SK-N-SH treated with all-trans-retinoic acid at 6 μM for 48 hours (cell line): ENCODE results near the gene TYK2.

Experiments
- ESRRG ChIP-seq: fragments of 250-450 bp; sonication (Bioruptor Pico); IDR thresholded peaks from 2 replicates; pipeline ENCODE4 v1.6.1; 2021; ENCODE audit warnings: mild to moderate bottlenecking
- ISL1 ChIP-seq: fragments of 250-450 bp; sonication (Bioruptor Pico); IDR thresholded peaks from 2 replicates; pipeline ENCODE4 v2.1.2; 2022; ENCODE audit warnings: mild to moderate bottlenecking, moderate library complexity
- TOX ChIP-seq: fragments of 250-450 bp; sonication (Bioruptor Pico); IDR thresholded peaks from 2 replicates; pipeline ENCODE4 v1.8.0; 2021; ENCODE audit warnings: mild to moderate bottlenecking, moderate library complexity, borderline replicate concordance
- ZNF8 ChIP-seq: fragments of 450-650 bp; formaldehyde crosslinking; IDR thresholded peaks from 2 replicates; pipeline ENCODE4 v1.5.0; 2020; ENCODE audit warnings: mild to moderate bottlenecking, moderate library complexity
- TF ChIP-seq, protein P1 (sequence below): fragments of 250-450 bp; sonication (Bioruptor Pico); IDR thresholded peaks from 2 replicates; pipeline ENCODE4 v1.5.1; 2020; ENCODE audit warnings: low read depth, mild to moderate bottlenecking, moderate library complexity

DNA sequence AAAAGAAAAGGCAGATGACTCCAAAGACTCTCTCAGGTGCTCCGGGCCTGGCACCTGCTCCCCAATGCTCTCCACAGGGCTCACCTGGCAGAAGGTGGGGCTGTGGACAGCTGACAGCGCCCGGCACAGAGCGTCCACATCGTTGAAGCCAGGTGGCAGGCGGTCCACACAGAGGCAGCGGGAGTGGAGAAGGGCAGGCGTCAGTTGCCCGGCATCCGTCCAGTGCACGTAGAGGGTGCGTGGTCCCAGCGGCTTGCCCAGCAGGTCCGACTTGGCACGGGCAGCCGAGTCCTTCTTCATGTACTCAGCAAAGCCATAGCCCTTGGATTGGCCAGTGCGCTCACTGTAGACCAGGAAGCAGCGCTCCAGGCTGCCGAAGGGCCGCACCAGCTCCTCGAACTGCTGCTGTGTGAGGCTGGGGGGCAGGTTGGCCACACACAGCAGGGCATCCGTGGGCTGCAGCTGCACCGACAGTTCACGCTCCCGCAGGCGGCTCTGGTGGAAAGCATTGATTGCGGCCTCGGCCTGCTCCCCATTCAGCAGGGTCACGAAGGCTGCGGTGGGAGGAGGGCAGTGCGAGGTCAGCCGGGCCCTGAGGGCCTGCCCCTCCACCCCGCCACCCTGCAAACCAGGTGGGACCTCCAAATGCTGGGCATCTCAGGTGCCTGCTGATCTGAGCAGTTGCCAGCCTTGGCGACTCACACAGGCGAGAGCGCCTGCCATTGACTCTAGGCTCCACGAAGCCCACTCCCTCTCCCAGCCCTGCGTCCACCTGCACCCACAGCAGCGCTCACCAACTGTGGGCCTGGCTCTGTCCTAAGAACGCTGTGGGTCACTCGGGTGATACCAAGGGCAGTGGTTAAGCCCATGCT, 51.6 kb downstream of the TYK2 start:
- no peak for TF ChIP-seq ZNF8 (CRISPR knock-in tag)
- no peak for TF ChIP-seq ISL1
- TF ChIP-seq TOX (CRISPR knock-in tag): no peak
- TF ChIP-seq, protein P1, sequence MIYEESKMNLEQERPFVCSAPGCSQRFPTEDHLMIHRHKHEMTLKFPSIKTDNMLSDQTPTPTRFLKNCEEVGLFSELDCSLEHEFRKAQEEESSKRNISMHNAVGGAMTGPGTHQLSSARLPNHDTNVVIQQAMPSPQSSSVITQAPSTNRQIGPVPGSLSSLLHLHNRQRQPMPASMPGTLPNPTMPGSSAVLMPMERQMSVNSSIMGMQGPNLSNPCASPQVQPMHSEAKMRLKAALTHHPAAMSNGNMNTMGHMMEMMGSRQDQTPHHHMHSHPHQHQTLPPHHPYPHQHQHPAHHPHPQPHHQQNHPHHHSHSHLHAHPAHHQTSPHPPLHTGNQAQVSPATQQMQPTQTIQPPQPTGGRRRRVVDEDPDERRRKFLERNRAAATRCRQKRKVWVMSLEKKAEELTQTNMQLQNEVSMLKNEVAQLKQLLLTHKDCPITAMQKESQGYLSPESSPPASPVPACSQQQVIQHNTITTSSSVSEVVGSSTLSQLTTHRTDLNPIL (CRISPR knock-in tag): no peak
- no peak for TF ChIP-seq ESRRG
